HAP-1 (cell line): ENCODE results near the gene RELB.
A peak's percentile ranks its signal among the peaks of the same experiment; 100 is the strongest.

Source experiments
- DNase-seq, 2 experiments: peaks; one replicate each; pipeline ENCODE4 v3.0.0-alpha.2; 2016 to 2020; ENCODE audit warnings: low spot score in 2 of 2
- H3K27me3 ChIP-seq: fragments of 250-450 bp; sonication (Bioruptor Pico); 2 replicates; pipeline ENCODE4 v1.5.1; 2020; ENCODE audit warnings: low read depth, mild to moderate bottlenecking, moderate library complexity
- H3K36me3 ChIP-seq: fragments of 250-450 bp; sonication (Bioruptor Pico); replicated peaks from 2 replicates; pipeline ENCODE4 v1.5.1; 2020; ENCODE audit warnings: mild to moderate bottlenecking
- H3K4me1 ChIP-seq: fragments of 250-450 bp; sonication (Bioruptor Pico); 2 replicates; pipeline ENCODE4 v1.5.1; 2020; ENCODE audit warnings: mild to moderate bottlenecking
- H3K4me3 ChIP-seq: fragments of 250-450 bp; sonication (Bioruptor Pico); 2 replicates; pipeline ENCODE4 v1.5.1; 2020; ENCODE audit warnings: mild to moderate bottlenecking, moderate library complexity
- H3K9me3 ChIP-seq: fragments of 250-450 bp; sonication (Bioruptor Pico); 2 replicates; pipeline ENCODE4 v1.5.1; 2020; ENCODE audit warnings: mild to moderate bottlenecking, moderate library complexity
- in situ Hi-C: fragments of 300-500 bp; cut with MboI; formaldehyde crosslinking; loops from 3 replicates; pipeline ENCODE4 v1.14.3; 2020; ENCODE audit warnings: low sequenced_read_pairs, inconsistent platforms, mixed read lengths

RELB gene

DNA sequence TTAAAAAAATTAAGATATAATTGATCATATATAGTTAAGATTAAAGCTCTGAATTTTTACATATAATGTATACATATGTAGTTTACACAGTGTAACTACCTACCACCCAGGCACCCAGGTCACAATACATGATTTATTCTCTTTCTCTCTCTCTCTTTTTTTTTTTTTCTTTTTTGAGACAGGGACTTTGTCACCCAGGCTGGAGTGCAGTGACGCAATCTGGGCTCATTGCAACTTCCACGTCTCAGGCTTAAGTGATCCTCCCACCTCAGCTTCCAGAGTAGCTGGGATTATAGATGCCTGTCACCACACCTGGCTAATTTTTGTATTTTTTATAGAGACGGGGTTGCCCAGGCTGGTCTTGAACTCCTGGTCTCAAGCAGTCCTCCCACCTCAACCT is 18.8 kb downstream of the RELB start:
- Histone ChIP-seq H3K36me3 (no peaks in the 10 kb centered on the region), H3K4me1 (0 out of 2 replicates have a peak, but pooled peaks cover 3% of the 10 kb centered on the region), H3K9me3 (no peaks in the 10 kb centered on the region), H3K27me3 (no peaks in the 10 kb centered on the region), H3K4me3 (no peak overlapping the region)
- DNase-seq, result no peak
- in situ Hi-C loops, result no loop called here

DNA sequence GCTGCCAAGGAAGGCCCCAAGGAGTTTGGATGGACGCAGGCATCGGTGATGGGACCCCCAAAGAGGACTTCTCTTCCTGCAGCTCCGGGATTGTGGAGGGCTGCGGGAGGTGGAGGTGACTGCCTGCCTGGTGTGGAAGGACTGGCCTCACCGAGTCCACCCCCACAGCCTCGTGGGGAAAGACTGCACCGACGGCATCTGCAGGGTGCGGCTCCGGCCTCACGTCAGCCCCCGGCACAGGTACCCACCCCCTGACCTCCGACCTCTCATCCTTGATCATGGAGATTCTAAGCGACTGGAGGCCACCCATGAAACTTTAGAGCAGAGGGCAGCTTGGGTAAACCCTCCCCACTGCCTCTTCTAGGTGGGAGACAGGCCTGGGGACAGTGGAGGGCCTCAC is 20.7 kb downstream of the RELB start:
- in situ Hi-C loops, result no loop called here
- no peaks in the 10 kb centered on the region for H3K27me3 ChIP-seq
- no peaks in the 10 kb centered on the region for H3K9me3 ChIP-seq
- DNase-seq, result no peak
- no peak overlapping the region for H3K4me3 ChIP-seq
- 0 out of 2 replicates have a peak, but pooled peaks cover 3% of the 10 kb centered on the region for H3K4me1 ChIP-seq
- no peaks in the 10 kb centered on the region for H3K36me3 ChIP-seq

DNA sequence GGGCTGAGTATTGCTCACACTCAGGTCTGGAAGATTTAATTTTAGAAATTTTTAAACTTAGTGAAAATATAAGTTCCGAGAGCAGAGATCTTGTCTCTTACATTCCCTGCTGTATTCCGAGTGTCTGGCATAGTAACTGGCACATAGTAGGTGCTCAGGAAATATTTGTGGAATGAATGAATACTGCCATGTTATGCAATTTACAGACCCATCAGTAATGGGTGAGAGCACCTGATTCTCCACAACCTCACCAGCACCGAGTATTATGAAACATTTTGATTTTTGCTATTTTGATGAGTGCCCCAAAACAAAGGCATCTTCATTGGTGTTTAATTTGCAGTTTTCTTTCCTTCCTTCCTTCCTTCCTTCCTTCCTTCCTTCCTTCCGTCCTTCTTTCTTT is 21.8 kb downstream of the RELB start:
- Histone ChIP-seq H3K27me3 (no peaks in the 10 kb centered on the region), H3K4me3 (no peak overlapping the region), H3K36me3 (no peaks in the 10 kb centered on the region), H3K9me3 (no peaks in the 10 kb centered on the region), H3K4me1 (0 out of 2 replicates have a peak, but pooled peaks cover 3% of the 10 kb centered on the region)
- no peak for DNase-seq
- in situ Hi-C loops, result no loop called here

DNA sequence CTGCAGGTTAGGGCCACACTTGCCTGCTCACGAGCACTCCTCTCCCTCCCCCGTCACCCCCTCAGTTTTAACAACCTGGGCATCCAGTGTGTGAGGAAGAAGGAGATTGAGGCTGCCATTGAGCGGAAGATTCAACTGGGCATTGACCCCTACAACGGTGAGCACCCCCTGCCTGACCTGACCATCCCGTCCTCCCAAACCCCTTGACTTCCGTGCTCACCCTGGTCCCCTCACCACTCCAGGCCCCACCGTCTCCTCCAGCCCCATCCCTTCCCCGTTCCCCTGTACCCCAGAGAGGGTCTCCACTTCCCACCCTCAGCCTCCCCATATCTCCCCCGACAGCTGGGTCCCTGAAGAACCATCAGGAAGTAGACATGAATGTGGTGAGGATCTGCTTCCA is 24.0 kb downstream of the RELB start:
- in situ Hi-C loops, result no loop called here

DNA sequence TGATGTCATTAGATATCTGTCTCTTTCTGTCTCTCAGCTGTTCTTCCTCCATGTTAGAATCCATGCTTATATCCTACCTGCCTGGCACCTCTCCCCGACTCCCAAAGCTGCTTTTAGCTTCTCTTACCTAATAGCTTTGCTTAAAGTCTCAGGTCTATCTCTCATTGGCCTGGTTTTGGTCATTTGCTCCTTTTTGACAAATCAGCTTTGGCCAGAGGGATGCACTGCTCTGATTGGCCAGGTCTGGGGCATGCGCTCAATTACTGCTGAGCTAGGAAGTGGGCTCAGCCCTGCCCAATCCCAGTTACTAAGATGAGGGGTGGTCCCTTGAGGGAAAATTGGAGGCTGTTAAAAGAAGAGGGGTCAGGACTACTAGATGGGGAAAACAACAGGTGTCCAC is 26.1 kb downstream of the RELB start:
- DNase-seq, result no peak
- in situ Hi-C loops, result no loop called here
- Histone ChIP-seq H3K36me3 (no peaks in the 10 kb centered on the region), H3K4me3 (no peak overlapping the region), H3K27me3 (no peaks in the 10 kb centered on the region), H3K4me1 (no peaks in the 10 kb centered on the region), H3K9me3 (no peaks in the 10 kb centered on the region)

More for the DNA sequence above, 24.0 kb downstream of the RELB start:
- DNase-seq, result no peak
- H3K27me3 ChIP-seq, result no peaks in the 10 kb centered on the region
- no peak overlapping the region for H3K4me3 ChIP-seq
- no peaks in the 10 kb centered on the region for H3K4me1 ChIP-seq
- no peaks in the 10 kb centered on the region for H3K9me3 ChIP-seq
- H3K36me3 ChIP-seq, result no peaks in the 10 kb centered on the region

DNA sequence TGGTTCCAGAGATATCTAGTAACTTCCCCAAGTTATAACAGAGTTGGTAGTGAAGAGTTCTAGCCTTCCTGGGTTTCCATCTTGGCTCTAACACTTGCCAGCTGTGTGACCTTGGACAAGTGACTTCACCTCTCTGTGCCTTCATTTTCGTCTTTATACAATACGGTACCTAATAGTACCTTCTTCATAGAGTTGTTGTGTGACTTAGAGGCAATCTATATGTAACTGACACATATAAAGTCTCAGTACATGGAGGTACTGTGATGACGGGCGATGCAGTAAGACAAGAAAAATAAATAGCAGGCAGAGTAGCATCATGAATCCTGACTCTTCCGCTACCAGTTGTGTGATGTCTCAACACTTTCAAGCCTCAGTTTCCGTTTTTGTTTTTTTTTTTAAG is 29.6 kb downstream of the RELB start:
- H3K4me1 ChIP-seq, result no peaks in the 10 kb centered on the region
- no peaks in the 10 kb centered on the region for H3K36me3 ChIP-seq
- H3K4me3 ChIP-seq, result no peak overlapping the region
- no peak for DNase-seq
- H3K9me3 ChIP-seq, result no peaks in the 10 kb centered on the region
- no peaks in the 10 kb centered on the region for H3K27me3 ChIP-seq
- in situ Hi-C loops, result no loop called here

DNA sequence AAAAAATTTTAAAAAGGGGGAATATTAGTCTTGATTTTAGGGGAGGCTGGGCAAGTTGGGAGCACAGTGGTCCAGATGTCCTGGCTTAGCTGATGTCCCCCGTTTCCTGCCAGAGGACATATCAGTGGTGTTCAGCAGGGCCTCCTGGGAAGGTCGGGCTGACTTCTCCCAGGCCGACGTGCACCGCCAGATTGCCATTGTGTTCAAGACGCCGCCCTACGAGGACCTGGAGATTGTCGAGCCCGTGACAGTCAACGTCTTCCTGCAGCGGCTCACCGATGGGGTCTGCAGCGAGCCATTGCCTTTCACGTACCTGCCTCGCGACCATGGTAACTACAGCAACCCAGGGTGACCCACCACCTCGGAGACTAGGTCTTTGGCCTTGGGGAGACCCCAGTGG is 31.2 kb downstream of the RELB start:
- Histone ChIP-seq H3K4me1 (no peaks in the 10 kb centered on the region), H3K27me3 (no peaks in the 10 kb centered on the region), H3K4me3 (no peak overlapping the region), H3K9me3 (no peaks in the 10 kb centered on the region), H3K36me3 (no peaks in the 10 kb centered on the region)
- in situ Hi-C loops, result no loop called here
- DNase-seq, result no peak

DNA sequence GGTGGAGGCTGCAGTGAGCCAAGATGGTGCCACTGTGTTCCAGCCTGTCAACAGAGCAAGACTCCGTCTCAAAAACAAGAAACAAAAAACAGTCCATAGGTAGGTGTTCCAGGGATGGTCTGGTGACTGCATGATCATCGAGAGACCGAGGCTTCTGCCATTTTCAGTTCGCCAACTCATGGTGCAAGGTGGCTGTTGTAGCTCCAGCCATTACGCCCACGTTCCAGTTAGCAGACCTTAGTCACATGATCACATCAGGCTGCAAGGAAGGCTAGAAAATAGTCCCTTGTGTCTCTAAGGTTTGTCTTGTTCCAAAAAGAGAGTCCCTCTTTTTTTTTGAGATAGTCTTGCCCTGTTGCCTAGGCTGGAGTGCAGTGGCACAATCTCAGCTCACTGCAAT is 34.5 kb downstream of the RELB start:
- Histone ChIP-seq H3K27me3 (no peaks in the 10 kb centered on the region), H3K4me3 (no peak overlapping the region), H3K4me1 (peaks cover 12% of the 10 kb centered on the region), H3K36me3 (peaks cover 14% of the 10 kb centered on the region), H3K9me3 (no peaks in the 10 kb centered on the region)
- in situ Hi-C loops, result no loop called here
- no peak for DNase-seq

DNA sequence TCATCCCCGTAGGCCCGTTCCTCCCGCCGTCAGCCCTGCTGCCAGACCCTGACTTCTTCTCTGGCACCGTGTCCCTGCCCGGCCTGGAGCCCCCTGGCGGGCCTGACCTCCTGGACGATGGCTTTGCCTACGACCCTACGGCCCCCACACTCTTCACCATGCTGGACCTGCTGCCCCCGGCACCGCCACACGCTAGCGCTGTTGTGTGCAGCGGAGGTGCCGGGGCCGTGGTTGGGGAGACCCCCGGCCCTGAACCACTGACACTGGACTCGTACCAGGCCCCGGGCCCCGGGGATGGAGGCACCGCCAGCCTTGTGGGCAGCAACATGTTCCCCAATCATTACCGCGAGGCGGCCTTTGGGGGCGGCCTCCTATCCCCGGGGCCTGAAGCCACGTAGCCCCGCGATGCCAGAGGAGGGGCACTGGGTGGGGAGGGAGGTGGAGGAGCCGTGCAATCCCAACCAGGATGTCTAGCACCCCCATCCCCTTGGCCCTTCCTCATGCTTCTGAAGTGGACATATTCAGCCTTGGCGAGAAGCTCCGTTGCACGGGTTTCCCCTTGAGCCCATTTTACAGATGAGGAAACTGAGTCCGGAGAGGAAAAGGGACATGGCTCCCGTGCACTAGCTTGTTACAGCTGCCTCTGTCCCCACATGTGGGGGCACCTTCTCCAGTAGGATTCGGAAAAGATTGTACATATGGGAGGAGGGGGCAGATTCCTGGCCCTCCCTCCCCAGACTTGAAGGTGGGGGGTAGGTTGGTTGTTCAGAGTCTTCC is 36.3 kb downstream of the RELB start:
- Histone ChIP-seq H3K9me3 (no peaks in the 10 kb centered on the region), H3K4me1 (peaks cover 12% of the 10 kb centered on the region), H3K27me3 (no peaks in the 10 kb centered on the region), H3K4me3 (no peak overlapping the region), H3K36me3 (peaks cover 30% of the 10 kb centered on the region)
- no peak for DNase-seq
- in situ Hi-C loops, result no loop called here

DNA sequence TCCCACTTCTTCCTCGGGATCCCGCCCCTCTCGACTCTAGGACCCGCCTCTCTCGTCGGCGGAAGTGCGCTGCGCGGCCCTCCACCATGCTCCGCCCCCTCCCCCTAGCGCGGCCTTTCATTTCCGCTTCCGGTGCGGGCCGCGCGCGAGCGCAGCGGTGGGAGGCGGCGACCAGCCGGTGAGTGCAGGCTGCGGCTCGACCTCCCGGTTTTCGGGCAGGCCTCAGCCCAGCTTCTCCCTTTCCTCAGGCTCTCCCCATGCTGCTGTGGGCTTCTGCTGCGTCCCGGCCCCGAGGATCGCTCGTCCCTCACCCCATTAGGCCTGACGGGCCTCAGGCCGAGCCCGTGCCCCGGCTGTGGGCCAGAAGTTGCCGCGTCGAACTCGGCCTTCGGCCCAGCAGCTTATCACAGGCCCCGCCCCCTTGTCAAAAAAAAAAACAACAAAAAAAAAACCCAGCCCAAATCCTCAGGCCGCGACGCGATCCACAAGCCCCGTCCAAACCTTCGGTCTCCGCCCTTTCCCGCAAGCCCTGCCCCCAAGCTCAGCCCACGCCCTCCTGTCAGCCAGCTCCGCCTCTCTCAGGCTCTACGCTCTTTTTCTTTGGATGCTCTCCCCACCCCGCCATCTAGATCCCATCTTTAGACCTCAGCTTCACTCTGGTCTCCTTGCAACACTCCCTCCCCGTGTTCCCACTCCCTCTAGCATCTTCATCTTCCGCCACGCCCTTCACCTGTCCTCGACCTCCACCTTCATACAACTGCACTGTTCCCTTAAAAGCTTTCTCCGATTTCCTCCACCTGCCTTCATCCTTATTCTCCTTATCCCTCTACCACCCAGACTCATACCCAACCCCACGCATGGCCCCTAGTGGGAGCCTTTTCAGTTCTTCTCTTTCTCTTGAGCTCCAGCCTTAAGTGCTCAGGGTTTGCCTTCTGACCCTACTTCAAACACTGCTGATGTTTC is 37.9 kb downstream of the RELB start, which contains the start of gene CLASRP:
Gene CLASRP, plus strand, starts transcription at position 115 of the 963 bp plus-strand sequence. CDS start 1,168 bp downstream, outside the sequence.
- no peaks in the 10 kb centered on the region for H3K27me3 ChIP-seq
- H3K9me3 ChIP-seq, result no peaks in the 10 kb centered on the region
- peak within 1 kb of the TSS; percentile 99 for H3K4me3 ChIP-seq
- peaks cover 12% of the 10 kb centered on the region for H3K4me1 ChIP-seq
- H3K36me3 ChIP-seq, result peaks cover 47% of the 10 kb centered on the region
- peak; percentile 90 to 96 for DNase-seq
- in situ Hi-C loops, result no loop called here

DNA sequence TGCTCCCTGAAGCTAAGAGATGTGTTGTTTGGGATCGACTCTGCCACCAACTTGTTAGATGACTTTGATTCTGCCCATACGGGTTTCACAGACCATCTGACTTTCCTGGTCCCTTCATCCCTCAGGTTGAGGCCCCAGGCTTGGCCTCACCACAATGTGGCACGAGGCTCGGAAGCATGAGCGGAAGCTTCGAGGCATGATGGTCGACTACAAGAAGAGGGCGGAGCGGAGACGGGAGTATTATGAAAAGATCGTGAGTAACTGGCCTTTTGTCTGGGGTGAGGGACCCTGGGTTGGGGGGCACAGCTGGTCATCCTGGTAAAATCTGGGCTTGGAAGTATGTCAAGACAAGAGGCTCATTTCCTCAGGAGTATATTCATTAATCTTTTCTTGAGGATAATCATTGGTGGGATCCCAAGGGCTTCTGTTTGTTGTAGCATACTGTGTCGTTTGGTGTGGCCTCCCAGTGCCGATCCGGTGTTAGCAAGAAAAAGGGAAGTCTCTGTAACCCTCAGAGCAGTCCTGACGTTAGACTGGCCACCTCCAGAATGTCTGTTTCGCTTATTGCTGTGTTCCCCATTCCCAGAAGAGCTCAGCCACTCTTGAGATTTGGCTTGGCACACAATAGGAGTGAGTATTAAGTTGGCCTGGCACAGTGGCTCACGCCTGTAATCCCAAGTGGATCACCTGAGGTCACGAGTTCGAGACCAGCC is 39.0 kb downstream of the RELB start:
- in situ Hi-C loops, result no loop called here
- Histone ChIP-seq H3K4me3 (peak overlapping the region; percentile 99), H3K9me3 (no peaks in the 10 kb centered on the region), H3K36me3 (peaks cover 57% of the 10 kb centered on the region), H3K27me3 (no peaks in the 10 kb centered on the region), H3K4me1 (peaks cover 12% of the 10 kb centered on the region)
- DNase-seq, result no peak

DNA sequence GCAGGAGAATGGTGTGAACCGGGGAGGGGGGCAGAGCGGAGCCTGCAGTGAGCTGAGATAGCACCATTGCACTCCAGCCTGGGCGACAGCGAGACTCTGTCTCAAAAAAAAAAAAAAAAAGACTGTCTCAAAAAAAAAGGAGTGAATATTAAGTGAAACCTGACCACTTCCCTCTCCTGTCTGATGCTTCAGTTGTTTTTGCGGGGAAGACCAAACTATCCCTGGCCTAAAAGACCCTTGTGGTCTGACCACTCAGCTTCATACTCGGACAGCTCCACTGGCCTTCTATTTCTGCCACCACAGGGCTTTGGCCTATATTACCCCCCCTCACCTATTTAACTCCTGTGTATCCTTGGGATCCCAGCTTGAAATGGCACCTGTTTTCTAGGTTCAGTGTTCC is 39.9 kb downstream of the RELB start:
- Histone ChIP-seq H3K9me3 (no peaks in the 10 kb centered on the region), H3K27me3 (no peaks in the 10 kb centered on the region), H3K4me1 (peaks cover 12% of the 10 kb centered on the region), H3K4me3 (no peak overlapping the region), H3K36me3 (peaks cover 64% of the 10 kb centered on the region)
- in situ Hi-C loops, result no loop called here
- DNase-seq, result no peak

DNA sequence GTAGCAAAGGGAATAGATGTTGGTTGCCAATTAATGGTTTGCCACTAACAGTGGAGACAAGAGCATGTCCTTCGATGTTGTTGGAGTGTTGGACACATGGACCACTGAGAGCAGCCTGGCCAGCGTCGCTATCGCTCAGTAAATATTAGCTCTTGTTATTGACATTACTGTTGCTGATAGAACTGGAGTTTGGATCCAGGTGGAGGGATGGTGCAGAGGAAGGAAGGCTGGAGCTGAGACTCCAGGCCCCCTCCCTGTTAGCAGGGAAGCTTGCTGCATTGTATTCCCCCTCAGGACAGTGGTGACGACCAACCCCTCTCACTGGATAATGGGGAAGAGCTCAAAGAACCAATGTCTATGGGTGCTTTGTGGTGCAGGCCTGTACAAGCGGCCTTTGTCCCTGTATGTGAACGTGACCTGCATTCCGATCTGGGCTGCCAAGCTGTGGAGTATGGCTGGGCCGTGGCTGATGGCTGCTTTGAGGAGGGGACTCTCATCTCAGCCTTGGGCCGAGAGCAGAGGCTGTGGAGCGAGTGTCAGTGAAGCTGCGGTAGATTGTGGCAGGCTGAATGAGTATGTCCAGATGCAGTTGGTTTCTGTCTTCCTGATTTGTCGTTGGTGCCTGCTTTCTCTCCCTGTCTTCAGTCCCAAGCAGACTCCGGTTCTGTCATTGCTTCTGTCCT is 44.5 kb downstream of the RELB start:
- in situ Hi-C loops, result no loop called here
- Histone ChIP-seq H3K36me3 (peaks cover 73% of the 10 kb centered on the region), H3K9me3 (no peaks in the 10 kb centered on the region), H3K27me3 (no peaks in the 10 kb centered on the region), H3K4me3 (no peak overlapping the region), H3K4me1 (no peaks in the 10 kb centered on the region)
- no peak for DNase-seq
